HG02642 (cell line): ENCODE data around the gene COL4A2.

Experiments
- ATAC-seq: cut with Tn5 transposase; IDR thresholded peaks from one replicate; pipeline ENCODE4 v1.9.1; 2021; ENCODE audit warnings: mild to moderate bottlenecking; ENCODE audit not compliant: unreplicated experiment, poor library complexity

Gene COL4A2

GRCh38 chr13:110289174-110289573, 17.9 kb upstream of the COL4A2 start:
- ATAC-seq: no peak

- ATAC-seq: no peak
These were observed 17.4 kb upstream of the COL4A2 start for GRCh38 chr13:110289661-110290060.

DNA sequence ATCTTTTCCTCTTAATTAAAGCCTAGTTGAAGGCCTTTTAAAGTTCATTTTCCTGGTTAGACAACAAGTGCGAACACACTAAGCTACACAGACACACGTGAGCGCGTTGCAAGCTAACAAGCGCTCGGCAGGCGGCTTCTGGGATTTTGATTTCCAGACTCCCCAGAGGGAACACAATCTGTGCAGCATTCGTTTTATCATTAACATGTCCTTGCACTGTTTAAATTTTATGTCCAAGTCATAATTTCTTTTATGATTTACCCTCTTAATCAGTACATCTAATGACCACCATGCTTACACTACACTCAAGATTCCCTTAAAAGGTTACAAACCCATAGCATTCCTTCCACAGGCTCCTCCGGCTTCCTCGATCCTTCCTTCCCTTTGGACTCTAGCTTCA, 16.9 kb upstream of the COL4A2 start:
- ATAC-seq: no peak

GRCh38 chr13:110290826-110291225, 16.3 kb upstream of the COL4A2 start:
- ATAC-seq: no peak

GRCh38 chr13:110291286-110291685, 15.8 kb upstream of the COL4A2 start:
- ATAC-seq: no peak

- ATAC-seq: no peak
These were observed 14.0 kb upstream of the COL4A2 start for GRCh38 chr13:110293037-110293436.

DNA sequence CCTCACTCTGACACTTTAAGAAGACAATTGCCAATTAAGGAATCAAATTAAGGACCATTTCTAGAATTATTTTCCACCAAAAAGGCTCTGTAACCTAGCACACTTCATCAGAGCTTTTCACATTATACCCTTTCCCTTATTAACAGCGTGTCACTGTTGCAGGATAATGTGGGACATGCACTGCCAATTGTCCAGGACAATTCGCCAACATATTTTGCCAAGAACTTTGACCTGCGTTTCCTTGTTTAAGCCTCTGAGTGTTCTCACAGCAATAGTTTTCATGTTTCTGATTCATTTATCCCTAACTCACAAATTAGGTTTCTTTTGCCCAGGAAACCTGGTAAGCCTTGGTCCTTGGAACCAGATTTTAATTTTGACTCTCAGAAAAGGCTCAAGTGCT, 13.4 kb upstream of the COL4A2 start:
- ATAC-seq: no peak

GRCh38 chr13:110294146-110294545, 12.9 kb upstream of the COL4A2 start:
- no peak for ATAC-seq

- no peak for ATAC-seq
These were observed 12.5 kb upstream of the COL4A2 start for GRCh38 chr13:110294622-110295021.

DNA sequence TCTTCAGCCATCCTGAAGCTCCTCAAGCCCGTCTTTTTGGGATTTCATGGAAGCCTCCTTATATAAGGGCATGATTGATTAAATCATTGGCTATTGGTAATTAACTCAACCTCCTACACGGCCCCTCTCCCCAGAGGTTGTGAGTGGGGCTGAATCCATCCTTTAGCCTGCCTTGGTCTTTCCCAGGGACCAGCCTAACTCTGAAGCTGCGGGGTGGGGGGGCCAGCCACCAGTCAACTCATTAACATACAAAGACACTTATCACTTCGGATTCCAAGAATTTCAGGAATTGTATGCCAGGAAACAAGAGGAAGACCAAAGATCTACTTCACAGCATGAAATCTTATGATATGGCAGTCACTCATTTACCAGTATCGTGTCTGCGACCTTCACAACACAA, 10.1 kb upstream of the COL4A2 start:
- ATAC-seq: no peak

DNA sequence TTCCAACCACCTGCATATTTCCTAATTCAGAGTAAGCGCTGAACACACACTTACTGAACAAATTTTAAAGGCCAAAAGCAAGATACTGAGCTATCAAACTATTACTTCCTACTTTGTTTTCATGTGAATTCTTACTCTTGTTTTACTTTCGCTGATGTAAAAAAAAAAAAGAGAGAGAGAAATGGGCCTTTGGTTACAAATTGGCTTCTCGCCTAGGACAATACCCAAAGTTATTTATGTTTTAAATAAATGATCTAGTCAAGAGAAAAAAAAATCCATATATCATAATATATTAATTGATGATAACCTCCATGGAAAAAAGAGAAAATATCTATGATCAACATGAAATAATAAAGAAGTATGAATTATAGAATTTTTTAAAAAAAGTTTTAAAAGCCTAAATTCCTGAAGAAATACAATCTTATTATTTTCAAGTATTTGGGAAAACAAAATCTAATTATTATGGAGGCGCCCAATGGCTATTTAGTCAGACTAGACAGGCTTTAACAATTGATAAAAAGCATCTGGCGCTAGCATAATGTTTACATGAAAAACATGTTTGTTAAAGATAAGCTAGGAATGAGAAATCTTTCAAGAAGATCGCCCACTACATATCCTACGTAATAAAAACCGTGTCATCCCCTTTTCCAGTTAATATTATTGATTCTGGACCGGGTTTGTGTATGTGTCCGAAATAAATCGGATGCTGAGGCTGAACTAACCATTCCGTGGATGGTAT, 9.1 kb upstream of the COL4A2 start:
- ATAC-seq: no peak

GRCh38 chr13:110298505-110299282, 8.4 kb upstream of the COL4A2 start:
- no peak for ATAC-seq

- no peak for ATAC-seq
These were observed 7.7 kb upstream of the COL4A2 start for GRCh38 chr13:110299283-110299840.

DNA sequence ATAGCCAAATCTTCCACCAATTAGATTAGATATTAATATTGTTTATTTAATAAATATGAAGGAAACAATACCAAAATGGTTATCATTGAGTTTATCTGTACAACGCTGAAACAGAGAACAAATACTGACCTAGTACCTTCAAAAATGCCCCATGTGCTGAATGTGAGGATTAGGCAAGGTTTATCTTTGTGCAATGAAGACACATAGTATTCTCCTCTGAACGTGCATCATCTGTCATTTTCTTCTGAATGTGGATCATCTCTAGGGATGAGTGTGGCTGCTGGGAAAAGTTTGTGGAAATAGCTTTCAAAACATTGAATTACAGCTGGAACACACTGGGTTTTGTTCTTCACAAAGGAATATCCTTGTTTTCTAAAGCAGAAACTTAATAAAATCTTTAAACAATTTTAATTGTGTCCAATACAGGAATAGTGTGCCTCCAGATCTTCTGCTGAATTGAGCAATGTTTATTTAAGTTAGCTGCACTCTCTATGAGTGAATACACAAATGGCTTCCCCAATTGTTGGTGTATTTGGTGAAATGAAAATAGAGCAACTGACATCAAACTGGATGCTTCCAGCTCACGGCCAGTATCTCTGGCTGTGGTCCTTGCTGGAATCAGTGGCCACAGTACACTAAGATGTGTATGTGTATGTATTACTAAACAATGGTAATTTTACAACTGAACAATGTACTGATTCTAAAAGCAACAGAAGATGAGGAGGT, 6.8 kb upstream of the COL4A2 start:
- ATAC-seq: no peak

- no peak for ATAC-seq
These were observed 6.0 kb upstream of the COL4A2 start for GRCh38 chr13:110301083-110301482.

DNA sequence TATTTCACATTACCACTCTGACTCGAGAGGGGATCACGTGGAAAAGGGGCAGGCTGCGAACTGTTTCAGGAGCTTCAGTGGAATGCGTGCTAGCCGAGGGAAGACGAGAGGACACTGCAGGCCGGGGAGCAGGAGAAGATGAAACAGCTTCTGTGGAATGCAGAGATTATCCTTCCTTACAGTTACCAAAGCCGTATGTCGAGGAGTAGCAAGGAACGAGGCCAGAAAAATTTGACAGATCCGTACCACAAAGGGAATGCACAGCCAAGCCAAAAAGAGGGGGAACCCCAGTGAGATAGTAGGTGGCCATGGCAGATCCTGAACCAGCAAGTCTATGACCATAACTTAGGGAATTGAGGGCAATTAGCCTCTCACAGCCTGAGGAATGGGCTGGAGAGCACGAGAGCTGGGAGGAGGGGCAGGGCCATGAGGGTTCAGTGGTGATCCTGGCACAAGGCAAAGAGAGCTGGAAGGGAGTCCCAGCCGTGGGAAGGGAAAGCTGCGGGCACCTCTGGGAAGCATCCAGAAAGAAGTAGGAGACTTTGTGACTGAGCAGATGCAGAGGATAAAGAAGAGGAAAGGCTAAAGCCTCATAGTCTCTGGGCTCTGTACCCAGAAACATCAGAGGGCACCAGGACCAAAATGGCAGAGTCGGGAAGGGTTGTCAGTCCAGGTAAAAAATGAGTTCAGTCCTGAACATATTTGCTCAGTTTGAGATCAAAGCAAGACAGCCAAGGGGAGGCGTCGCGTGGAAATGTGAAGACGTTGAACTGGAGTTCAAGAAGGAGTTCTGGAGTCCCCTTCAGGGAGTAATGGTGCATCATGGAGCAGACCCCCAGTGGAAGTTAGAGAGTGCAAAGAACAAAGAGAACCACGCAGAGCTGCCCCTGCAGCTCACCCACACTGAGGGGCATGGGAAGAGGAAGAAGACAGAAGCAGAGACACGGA, 5.2 kb upstream of the COL4A2 start:
- ATAC-seq: no peak

GRCh38 chr13:110302997-110303396, 4.1 kb upstream of the COL4A2 start:
- ATAC-seq: no peak

DNA sequence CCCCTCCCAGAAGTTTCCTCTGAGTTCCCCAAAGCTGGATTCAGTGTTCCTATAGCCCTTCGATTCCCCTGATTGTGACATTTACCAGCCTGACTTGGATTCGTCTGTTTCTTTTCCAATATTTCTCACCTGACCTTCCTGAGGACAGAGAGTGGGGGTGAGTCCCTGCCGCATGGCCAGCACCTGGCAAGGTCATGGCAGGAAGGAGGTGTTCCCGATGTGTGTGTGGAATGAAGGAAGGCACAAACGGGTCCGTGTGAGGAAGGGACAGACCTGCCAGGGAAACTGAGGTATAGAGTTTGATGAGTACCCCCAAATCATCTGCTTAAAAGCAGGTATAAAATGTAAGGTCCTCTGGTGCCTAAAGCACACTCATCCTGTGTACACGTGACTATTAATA, 3.4 kb upstream of the COL4A2 start:
- ATAC-seq: no peak

GRCh38 chr13:110304256-110304655, 2.8 kb upstream of the COL4A2 start:
- ATAC-seq: no peak

- ATAC-seq: no peak
These were observed 2.1 kb upstream of the COL4A2 start for GRCh38 chr13:110305001-110305400.
